Superior temporal gyrus (tissue), 1 donor: ENCODE measurements around the gene PKMYT1.

ENCODE experiments used
- DNase-seq: peaks from one replicate; pipeline ENCODE4 v3.0.0-alpha.2; 2016; ENCODE audit errors: extremely low spot score

The PKMYT1 gene

DNA sequence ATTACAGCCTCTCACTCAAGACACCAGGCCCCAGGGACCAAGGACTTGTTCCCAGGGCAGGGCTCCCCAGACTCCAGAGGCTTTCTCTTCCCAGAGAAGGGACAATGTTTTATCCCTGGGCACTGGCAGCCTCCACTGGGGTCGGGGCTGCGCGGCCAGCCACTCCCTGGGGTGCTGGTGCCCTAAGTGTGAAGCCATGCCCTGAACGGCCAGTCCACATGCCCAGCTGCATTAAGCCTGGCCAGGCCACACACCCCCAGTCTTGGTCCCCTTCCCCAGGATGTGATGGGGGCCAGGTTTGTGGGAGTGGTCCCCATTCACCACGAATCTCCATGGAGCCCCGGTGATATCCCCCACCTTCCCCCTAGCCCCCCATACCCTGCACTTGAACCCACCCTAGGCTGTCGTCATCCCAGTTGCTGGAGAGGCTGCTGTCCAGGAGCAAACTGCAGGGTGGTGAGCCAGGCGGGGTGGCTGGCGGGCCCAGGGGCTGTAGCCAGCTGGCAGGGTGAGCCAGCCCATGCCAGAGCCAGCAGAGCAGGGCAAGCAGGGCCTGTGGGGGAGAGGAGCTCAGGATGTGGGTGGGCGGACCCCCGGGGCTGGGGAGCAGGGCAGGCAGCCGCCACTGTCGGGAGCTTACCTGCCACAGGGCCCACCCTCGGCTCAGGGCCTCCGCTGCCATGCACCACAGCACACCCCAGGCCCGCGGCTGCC lies 6.5 kb downstream of the PKMYT1 start:
- DNase-seq: no peak

DNA sequence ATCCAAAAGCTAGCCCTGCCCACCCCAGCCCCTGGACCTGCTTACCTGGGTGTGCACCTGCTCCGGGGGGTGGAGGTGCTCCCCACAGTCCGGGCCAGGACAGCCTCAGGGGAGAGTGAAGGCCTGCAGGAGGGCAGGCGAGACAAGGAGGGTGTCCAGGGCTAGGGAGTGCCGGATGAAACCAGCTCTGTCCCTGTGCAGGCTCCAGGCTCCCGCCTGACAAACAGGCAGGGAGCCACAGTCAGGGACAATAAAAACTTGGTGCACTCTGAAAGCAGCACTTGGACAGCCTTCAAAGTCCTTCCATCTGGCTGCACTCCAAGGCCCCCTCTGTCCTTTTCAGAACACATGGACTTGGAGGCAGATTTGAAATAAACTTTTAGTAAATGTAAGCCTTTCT lies 7.2 kb downstream of the PKMYT1 start:
- peak; percentile 39 for DNase-seq

DNA sequence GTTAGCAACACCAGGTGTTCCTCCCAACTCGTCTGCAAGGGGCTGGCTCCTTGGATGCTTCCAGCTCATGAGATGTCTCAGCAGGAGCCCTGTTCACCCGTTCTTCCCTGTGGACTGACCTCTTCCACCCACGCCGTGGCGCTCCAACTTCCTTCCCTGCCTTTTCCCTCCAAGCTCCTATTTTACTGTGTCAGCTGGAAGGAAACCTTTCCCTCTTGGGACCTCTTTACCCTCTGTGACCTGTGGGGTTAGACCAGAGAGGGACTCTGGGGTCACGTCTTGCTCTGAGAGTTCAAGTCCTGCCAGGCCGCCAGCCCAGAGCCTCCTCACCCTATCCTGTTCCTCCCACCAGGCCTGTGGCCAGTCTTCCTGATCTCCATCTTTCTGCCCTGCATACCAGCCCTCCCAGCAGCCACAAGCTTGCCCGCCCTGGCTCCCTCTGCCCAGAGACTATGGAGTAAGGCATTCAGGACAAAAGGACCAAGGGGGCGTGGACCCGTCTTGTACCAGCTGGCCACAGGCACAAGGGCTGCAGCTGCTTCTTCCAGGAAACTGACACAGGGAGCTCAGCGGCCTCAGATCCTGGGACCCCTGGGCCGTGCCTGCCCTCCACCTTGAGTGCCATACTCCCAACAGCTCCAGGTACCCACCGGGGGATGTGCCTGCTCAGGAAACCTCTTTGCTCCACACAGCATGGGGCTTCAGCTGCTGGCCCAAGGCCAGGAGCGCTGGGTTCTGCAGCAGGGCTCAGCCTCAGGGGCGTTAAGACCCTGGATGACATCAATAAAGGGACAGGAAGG lies 8.1 kb downstream of the PKMYT1 start:
- DNase-seq: no peak

DNA sequence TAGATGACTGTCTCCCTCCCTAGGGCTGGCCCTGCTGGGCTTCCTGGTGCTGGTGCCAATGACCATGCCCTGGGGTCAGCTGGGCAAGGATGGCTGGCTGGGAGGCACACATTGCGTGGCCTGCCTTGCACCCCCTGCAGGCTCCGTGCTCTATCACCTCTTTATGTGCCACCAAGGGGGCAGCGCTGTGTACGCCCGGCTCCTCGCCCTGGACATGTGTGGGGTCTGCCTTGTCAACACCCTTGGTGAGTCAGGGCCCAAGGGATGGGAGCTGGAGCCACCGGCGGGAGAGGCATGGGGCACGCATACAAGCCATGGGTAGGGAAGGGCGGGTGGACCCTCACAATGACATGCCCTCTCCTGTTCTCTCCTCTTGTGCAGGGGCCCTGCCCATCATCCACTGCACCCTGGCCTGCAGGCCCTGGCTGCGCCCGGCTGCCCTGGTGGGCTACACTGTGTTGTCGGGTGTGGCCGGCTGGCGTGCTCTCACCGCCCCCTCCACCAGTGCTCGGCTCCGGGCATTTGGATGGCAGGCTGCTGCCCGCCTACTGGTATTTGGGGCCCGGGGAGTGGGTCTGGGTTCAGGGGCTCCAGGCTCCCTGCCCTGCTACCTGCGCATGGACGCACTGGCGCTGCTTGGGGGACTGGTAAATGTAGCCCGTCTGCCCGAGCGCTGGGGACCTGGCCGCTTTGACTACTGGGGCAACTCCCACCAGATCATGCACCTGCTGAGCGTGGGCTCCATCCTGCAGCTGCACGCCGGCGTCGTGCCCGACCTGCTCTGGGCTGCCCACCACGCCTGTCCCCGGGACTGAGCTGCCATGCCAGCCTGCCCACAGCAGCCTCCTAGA lies 8.9 kb downstream of the PKMYT1 start:
- DNase-seq: no peak

DNA sequence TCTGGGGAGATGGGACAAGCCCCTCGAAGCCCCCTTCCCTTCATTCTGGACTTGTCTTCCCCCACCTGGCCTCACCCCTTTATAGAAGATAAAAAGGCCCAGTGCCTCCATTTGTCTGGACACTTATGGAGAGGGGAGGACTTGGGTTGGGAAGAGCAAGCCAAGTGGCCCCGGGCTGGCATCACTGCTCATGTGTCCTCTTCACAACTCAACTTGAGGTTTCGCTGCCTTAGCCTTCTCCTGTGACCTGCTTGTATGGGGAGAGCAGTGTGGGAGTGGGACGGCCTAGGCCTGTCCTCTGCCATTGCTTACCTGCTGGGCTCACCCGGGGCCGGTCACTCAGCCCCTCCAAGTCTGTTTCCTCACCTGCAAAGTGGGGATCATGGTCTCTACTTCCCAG lies 9.7 kb downstream of the PKMYT1 start:
- DNase-seq: no peak

DNA sequence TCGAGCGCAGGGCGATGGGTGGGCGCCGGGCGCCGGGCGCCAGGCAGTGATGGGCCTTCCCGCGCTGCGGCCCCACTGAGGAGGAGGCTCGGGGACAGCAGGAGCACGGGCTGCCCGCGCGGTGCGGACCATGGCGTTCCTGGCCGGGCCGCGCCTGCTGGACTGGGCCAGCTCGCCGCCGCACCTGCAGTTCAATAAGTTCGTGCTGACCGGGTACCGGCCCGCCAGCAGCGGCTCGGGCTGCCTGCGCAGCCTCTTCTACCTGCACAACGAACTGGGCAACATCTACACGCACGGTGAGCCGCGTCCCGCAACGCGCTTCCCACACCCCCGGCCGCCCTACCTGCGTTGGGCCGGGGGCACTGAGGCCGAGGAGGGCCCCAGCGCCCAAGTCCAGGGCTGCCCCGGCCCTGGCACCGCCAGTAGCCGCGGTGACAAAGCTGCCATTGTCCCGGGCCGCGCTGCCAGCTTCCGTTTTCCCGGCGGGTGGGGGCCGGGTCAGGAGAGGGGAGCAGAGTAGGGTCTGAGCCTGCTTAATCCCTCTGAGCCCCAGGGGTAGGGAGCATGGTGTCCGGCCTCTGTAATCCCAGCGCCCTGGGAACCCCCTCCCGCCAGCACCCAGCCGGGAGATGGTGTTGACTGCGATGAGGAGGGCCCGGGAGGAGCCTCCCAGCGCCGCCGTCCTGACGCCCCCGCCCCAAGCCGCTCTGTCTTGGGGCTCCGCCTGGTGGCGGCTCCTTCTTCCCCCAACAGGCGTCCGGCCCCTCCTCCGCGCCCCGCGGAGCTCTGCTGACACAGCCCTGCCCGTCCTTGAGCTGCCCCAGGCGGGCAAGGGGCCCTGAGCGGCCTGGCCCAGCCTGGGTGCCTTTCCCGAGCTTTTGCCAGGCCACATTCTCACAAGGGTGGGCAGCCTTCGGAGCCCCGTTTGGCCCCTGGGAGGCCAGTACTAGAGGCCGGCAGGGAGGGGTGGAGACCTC lies 10.4 kb downstream of the PKMYT1 start:
- peak; percentile 67 for DNase-seq

DNA sequence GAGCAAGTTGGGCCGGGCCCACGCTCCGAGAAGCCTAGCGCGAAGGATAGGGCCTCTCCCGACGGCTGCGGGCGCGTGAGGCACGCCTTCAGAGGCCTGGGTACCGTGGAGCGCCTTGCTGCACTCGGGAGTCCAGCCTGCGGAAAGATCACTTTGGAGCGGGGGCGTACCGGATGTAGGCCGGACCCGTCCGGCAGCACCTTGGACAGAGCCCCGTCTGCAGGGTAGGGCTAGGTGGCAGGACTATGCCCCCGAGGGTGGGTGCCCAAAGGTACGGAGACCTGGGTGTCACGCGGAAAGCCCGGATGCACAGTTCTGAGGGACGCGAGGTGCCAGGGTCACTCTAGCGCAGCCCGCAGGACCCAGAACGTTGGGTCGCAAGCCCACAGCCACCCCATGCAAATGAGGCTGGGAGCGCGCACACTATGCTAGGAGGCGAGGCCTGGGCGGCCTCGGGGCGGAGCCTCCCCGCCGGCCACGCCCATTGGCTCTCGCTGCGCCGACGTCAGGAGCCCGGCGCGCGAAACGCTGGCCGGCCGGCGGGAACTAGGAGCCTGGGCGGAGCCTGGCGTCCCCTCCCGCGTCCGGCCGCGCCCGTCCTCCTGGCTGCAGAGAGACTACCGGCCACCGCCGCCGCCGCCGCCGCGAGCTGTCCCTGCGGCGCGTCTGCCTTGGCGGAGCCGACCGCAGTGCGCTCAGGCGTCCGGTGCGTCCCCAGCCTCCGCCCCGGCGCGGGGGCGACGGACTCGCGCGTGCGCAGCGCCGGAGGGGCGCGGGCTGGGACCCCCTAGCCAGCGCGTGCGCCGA lies 11.3 kb downstream of the PKMYT1 start, which contains the start of gene PAQR4:
TSS of gene PAQR4 (plus strand) at position 611 of the 807 bp plus-strand sequence. CDS start 327 bp downstream, outside the sequence.
- peak; percentile 92 for DNase-seq

DNA sequence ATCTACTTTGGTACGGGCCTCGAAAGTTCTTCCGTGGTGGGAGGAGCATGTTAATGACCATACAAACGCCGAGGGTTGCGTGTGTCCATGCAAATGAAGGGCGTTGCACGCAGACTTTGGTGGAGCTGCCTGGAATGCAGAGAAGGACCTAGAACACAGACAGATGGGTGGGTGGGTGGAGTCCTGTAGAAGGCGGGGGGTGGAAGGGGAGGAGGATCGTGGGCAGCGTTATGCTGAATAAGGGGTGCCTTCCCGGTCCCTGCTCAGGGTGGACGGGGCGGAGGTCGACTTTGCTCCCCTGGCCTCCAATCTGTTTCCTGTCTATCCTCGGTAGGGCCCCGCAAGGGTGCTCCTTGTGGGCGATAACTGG lies 11.9 kb downstream of the PKMYT1 start:
- DNase-seq: no peak

DNA sequence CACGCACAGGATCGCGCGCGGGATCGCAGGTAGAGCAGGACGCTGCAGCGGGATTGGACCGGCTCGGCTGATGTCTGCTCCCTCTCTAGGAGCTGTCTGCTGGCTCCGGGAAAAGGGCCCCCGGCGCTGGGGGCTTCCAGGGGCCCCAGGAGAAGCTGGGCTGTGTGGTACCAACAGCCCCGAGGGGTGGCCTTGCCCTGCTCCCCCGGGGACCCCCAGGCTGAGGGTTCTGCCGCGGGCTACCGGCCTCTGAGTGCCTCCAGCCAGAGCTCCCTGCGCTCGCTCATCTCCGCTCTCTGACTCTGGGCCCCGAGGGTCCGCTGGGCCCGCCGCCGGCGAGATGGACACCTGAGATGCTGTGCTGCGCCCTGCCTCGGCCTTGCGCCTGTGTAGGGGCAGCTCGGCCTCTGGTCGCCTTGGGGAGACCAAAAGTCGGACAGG lies 12.5 kb downstream of the PKMYT1 start:
- DNase-seq: no peak

DNA sequence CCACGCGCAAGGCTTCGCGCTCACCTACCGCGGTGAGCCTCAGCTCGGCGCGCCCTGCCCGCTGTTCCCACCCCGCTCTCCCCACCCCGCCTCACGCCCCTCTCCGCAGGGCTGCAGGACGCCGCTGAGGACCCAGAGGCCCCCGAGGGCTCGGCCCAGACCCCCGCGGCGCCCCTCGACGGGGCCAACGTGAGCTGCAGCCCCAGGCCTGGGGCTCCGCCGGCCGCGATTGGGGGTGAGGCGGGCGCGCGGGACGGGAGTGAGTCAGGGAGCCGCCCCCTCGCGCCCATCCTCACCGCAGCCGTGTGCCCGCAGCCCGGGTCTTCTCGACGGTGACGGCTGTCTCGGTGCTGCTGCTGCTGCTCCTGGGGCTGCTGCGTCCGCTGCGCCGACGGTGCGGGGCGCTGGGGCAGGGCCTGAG lies 13.0 kb downstream of the PKMYT1 start:
- DNase-seq: no peak

DNA sequence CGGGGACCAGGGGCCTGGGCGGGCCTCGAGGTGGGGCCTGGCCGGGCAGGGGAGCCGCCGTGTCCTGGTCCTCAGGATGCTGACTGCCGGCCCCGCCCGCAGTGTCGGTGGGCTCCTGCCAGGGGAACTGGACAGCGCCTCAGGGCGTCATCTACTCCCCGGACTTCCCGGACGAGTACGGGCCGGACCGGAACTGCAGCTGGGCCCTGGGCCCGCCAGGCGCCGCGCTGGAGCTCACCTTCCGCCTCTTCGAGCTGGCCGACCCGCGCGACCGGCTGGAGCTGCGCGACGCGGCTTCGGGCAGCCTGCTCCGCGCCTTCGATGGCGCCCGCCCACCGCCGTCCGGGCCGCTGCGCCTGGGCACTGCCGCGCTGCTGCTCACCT lies 13.4 kb downstream of the PKMYT1 start:
- DNase-seq: no peak

DNA sequence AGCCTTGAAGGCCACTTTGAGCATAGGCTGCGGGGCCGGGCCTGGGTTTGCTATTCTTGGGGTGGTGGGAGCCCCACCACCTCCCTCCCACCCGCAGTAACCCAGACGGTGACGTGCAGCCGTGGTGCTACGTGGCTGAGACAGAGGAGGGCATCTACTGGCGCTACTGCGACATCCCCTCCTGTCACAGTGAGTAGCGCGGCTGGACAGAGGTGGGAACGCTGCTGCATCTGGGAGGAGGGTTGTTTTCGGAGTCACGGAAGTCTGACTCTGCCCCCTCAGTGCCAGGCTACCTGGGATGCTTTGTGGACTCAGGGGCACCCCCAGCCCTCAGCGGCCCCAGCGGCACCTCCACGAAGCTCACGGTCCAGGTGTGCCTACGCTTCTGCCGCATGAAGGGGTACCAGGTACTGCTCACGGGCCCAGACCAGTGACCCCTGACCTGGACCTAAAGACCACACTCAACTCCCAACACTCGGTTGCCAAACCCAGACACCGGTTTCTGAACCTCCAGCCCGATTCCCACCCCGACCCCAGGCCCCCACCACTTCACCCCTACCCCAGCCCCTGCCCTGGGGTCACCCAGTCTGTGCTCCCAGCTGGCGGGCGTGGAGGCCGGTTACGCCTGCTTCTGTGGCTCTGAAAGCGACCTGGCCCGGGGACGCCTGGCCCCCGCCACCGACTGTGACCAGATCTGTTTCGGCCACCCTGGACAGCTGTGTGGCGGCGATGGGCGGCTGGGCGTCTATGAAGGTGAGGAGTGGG lies 14.0 kb downstream of the PKMYT1 start:
- DNase-seq: no peak

DNA sequence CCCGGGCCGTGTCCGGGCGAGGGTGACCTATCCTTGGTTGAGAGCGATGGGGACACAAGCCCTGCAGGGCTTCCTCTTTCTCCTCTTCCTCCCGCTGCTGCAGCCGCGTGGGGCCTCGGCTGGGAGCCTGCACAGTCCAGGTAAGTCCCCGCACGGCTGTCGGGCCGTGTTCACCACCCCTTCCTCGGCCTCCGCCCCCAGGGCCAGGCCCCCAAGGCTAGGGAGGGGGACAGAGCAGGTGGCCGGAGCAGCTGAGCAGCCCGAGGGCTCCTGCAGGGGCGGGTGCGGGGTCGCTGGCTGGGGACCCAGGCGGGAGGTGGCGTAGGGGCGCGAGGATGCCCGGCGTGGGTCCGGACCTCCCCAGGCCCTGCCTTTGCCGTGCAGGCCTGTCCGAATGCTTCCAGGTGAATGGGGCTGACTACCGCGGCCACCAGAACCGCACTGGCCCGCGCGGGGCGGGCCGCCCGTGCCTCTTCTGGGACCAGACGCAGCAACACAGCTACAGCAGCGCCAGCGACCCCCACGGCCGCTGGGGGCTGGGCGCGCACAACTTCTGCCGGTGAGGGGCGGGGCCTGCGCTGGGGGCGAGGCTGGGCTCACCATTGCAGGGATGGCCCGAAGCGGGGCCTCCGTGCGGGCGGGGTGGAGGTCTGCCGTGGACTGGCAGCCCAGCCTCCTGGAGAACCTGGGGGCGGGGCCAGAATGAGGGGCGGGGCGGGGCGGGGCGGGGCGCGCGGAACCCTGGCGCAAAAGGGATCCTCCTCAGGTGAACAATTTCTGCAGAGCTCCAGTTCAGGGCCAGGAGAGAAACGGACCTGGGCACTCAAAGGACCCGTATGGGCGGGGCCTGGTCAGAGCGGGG lies 15.5 kb downstream of the PKMYT1 start:
- DNase-seq: no peak

DNA sequence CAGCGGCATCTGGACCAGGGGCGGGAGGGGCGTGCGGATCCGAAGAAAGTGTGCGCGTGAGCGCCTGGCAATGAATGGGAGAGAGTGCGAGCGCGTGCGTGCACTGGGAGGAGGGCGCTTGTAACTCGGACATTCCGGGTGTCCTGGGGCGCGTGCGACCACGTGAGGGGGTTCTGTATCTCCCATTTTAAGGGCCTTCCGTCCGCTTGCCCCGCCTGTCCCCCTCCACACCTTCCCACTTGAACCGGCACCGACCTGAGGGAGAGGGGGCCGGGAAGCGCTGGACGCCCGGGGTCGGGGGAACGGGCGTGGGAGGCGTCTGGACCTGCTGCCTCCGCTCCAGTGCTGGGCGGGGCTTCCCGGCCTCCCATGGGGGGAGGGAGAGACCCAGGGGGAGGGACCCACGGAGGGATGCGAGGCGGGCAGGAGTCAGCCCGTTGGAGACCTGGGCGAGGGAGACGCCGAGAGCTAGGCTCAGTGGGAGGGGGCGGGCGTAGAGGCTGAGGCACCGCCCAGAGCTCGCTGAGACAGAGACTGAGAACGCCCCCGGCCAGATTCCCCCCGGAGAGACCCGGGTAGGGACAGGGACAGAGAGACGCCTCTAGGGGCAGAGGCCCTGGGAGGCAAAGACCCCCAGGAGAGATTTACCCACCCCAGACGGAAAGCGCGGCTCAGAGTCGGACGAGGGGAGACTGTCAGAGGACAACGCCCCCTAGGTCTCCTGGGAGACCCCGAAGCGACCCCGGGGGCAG lies 16.3 kb downstream of the PKMYT1 start, which contains the start of gene KREMEN2:
TSS of gene KREMEN2 (plus strand) at position 553 of the 752 bp plus-strand sequence. CDS start 246 bp downstream, outside the sequence.
- no peak for DNase-seq

DNA sequence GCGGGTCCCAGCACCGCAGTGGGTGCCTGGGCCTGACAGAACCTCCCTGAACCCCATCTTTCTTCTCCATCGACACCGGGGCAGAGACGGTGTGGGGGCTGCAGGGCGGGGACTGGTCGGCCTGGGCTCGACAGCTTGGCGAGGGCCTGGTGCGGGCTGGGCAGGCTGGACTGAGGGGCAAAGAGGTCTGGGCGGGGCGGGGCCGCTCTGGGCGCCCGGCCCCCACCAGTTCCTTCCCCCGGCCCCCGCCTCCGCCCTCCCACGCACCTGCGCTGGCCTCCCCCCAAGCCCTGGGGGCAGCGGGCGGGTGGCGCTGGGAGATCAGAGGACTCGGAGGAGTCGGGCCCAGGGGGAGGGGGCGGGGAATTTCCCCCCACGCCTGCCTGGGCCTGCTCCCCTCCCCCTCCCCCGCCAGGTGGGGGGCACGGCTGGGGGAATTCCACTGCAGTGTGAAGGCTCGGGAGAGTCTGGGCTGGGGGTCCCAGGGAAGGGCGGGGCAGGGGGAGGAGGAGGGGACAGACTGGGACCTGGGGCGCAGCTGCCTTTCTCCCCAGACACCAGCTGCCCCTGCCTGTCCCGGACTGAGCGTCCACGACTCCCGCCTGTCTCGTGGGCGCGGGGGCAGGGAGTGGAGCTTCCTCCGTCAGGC lies 17.0 kb downstream of the PKMYT1 start:
- DNase-seq: no peak

DNA sequence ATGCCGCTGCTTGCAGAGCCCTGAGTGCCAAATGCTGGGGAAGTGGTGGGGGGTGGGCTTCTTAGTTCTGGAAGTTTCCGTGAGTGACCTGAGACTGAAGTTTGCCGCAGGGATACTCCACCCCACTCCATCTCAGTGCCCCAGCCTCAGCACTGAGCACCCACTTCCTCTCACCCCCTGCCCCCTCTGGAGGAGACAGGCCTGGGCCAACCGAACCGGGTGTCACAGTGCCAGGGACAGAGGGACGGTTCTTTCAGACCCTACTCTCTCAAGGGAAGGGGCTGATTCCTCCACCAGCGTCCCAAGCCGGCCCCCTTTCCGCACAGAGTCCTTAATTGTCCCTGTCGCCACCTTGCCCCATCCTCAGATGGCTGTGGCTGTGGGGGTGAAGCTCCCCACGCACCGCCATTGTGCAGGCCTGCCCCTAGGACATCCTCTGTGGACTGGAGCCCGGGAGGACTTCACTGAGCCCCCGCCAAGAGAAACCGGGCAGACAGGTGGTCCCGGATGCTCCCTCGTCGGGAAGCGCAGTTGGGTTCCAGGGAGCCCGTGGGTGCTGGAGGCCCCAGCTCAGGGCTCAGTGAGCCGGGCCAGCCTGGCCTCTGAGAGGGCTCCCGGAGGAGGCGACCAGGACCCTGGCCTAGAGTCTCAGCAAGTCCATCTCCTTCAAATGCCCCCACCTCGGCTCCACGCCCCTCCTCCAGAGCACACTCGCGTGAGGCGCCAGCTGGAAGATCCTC lies 17.7 kb downstream of the PKMYT1 start:
- no peak for DNase-seq
